GM19238 (cell line): ENCODE data around the gene GGT1.
A peak's percentile ranks its signal among the peaks of the same experiment; 100 is the strongest.
"Not testable (repeated sequence)": the region's sequence is repeated elsewhere in the genome, so short reads cannot be mapped to it uniquely, and the experiment has no call there.

ENCODE experiments used
- DNase-seq: peaks from one replicate; pipeline ENCODE4 v3.0.0; 2011; ENCODE audit warnings: low spot score; ENCODE audit not compliant: insufficient read length

GGT1 gene

DNA sequence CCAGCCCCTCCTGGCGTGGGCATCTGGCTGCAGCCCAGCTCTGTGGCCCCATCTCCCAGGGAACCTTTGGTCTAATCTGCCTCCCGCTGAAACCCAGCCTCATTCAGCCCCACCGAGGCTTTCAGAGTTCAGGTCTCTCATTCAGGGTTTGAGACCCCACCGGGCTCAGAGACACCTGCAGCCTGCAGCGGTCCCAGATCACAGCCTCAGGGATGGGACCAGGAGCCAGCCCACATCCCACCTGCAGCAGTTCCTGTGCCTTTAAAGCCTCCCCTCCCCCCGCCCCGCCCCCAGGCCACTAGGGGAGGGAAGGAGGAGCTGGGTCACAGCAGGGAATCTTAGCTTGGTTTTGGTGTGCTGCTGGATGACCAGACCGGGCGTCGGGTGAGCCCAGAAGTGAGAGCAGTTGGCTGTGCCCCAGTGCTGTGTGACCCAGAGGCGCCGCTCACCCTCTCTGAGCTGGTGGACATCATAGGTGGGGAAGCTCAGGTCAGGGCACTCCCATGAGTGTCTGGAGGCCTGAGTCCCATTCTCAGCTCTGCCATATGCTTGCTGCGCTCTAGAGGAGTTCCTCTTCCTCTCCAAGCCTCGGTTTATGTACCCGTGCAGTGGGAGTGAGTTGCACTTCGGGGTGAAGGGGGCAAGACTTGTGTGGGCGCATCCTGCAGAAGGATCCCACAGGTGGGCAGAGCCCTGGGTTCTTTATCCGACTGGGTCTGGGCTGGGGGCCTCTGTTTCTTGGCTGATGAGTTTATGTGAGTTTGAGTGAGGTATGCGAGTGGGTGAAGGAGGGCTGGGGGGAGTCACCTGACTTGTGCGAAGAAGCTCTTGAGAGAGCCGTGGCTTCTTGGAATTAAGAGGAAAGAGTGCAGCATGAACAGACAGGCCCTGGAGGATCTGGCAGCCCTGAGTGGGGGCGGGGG, at the start of gene GGT1:
Gene GGT1 (plus strand): TSS at position 347 of the 923 bp plus-strand sequence. CDS start 7,889 bp downstream, outside the sequence.
- not testable (repeated sequence) for DNase-seq

DNA sequence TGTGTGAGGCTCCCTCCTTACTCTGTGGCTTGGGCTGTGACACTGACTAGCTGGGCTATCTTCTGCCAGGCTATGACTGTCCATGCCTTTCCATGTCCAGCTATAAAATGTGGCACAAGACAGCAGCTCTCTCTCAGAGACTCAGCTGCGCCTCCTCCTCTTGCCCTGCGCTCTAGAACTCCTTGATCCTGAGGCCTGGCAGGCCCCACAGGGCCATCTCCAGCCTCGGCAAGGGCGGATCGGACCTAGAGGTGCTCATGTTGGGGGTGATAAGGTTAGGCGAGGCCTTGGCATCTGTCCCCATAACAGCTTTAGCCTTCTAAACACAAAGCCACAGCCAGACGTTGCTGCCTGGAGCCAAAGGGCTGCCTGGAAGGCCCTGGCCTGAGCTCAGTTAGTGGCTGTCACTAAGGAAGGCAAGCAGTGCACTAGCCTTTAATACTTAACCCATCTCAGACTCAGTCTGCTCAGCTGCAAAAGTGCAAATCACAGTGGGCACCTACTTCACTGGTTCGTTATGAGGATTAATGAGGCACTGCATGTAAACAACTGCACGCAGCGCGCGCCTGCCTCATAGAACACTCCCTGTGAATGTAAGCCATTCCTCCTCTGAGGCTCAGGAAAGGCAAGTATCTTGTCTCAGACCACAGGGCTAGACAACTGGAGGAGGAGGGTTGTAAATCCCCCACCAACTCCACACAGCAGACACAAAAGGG, 49.2 kb upstream of the GGT1 start:
- DNase-seq: no peak

DNA sequence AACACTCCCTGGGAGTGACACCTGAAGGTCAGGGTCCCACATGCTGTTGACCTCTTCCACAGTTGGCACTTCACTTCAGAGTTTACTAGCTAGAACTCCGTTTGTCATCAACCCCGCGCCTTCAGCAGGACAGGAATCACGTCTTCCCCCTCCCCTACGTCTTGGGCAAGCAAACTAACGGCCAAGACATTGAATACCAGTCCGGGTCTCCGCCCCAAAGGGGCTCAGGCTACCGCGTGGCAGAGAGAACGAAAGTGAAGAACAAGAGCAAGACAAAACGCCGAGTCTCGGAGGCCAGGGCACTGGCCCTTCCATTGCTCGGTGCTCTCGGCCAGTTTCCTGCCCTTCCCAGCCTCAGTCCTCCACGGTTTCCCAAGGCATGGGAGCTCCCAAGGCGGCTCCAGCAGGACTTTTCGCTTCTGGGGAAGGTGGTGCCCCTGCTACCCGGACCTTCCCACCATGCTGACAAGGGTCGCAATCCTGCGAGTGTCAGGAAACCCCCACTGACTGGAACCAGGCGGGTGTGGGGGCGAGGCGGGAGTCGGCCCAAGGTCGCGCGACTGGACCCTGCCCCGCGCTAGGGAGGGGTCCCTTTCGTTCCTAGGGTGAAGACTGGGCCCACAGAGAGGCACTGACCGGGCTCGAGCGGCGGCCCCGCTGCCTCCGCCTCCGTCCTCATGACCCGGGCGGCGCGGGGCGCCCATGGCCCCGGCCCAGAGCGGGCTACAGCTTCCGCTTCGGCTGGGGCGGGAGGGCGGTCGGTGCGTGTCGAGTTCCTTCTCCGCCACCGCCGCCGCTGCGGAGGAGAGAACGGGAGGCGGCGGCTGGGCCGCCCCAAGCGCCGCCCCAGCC, 48.5 kb upstream of the GGT1 start, which contains the start of gene GUCD1:
Gene GUCD1 (minus strand): TSS at position 826 of the 852 bp plus-strand sequence. CDS start 147 bp downstream, at position 679.
- DNase-seq: peak; percentile 35

DNA sequence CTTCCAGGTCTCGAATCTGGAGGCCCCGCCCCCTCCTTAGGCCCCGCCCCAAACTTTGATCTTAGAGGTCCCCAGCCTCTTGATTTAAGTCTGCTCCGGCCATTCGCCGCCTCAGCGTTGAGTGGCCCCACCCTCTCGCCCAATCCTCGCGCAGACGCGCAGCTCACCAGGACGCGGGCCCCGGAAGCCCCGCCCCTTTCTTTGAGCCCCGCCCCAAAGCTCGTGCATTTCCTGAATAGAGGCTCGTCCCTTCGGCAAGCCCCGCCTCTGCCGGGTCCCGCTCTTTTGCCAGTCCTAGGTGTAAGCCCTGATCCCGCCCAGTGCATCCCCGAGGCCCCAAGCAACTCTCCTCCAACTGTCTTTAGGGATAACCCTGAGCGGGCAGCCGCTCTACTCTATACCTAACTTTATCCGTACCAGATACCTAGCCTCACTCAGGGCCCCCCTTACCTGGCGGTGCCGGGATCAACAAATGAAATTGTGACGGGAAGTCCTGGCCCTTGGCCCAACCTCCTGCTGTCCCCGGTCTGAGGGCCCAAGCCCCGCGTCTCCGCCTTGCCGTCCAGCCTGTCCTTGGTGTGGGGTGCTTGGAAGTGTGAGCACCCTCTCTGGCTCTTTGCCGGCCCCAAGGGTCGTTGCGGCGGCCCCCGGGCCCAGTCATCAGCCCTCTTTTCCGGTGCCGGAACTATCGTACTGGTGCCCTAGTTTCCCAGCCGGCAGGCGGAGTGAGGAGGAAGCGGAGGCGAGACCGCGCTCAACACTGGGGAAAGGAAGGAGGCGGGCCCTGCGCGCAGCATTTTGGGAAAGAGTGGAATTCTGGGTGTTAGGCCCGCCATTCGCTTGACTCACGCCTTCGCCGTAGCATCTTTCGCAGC, 47.6 kb upstream of the GGT1 start, which contains the start of gene SNRPD3:
Gene SNRPD3 (plus strand): TSS at position 835 of the 875 bp plus-strand sequence. CDS start 1,676 bp downstream, outside the sequence.
- peak; percentile 95 for DNase-seq

DNA sequence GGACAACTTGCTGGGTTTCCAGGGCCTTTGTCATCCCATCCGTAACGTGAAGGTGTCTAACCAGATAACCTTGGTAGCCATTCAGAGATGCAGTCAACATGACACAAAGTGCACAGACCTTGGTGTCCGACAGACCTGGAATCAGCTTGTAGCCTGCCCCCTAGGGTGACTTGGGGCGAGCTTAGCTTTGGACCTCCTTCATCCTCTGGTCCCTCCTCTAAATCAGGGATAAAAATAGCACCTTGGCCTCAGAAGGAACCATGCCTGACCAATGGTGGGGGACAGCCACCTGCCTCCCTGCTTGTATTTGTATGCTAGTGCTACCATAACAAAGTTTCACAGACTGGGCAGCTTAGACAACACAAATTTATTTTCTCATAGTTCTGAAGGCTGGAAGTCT, 43.5 kb upstream of the GGT1 start:
- no peak for DNase-seq

DNA sequence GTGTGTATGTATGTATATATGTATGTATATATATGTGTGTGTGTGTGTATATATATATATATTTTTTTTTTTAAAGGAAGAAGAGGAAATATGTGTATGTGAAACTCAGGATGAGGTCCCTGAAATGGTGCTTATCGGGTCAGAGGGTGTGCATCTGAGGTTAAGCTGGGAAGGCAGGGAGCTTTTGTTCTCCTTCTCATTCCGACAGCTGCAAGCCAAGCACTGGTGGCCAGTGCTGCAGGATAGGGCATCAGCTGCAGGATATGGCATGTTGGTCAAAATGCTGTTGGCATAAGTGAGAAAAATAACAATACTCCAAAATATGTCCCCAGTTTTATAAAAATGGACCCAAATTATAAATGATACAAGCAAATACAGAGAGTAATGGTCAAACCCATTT, 39.7 kb upstream of the GGT1 start:
- no peak for DNase-seq

DNA sequence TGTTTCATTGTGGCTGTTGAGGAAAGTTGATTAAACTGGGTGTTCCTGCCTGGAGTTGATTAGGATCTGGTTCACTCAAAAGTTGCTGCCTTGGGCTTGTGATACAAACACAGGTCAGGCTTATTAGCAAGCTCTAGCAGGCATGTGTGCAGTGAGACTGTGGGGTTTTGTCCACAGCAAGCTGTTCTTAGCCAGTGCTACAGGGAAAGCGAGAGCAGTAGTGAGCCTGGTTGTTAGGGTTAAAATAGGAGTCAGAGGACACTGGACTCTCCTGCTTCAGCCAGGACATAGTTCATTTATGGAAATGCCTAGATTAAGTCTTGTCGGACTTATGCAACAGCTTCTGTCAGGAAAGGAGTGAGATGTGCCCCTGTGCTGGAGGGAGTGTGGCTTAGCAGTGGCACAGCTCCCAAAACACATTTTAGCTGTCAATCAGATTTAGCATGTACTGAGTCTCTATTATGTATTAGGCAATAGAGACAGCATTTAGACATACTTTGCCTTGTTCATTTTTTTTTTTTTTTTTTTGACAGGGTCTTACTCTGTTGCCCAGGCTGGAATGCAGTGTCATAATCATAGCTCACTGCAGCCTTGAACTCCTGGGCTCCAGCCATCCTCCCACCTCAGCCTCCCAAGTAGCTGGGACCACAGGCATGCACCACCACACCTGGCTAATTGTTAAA, 38.5 kb upstream of the GGT1 start:
- DNase-seq: no peak

DNA sequence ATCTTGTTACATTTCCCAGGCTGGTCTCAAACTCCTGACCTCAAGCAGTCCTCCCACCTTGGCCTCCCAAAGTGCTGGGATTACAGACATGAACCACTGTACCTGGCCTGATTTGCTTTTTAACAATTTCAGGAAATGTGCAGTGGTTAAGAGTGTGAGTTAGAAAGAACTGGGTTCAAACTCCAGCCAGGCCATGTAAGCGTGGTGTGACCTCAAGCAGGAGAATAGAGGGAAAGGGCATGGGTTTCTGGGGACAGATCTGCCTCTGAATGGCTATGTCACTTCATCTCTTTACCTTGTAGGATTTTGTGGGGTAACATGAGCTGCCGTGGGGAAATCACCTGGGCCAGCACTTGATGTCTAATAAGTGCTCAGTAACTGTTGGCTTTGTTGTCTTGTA, 37.9 kb upstream of the GGT1 start:
- no peak for DNase-seq

DNA sequence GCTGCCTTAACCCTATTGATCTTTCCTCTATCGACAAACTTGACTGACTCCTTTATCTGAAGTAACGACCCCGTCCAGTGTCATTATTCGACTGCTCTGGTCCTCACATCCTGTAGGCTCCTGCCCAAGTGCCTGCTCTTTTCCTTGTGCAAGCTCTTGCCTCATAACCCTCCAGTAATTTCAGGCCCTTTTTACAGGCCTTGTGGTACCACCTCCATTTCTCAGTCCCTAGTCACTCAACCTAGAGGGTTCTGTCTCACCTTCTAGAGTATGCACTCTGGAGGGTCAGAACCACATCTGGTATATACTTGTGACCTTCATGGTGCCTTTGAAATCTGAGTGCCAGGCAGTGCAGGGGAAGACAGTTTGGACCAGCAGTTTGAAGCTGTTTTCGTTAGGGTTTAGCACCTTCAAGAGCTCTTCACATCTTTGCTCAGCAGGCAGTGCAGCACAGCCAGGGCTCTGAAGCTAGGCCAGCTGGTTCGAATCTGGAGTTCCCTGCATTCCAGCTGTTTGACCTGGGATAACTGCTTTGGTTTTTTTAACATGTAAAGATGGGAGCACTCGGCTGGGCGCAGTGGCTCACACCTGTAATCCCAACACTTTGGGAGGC, 36.0 kb upstream of the GGT1 start:
- DNase-seq: no peak

DNA sequence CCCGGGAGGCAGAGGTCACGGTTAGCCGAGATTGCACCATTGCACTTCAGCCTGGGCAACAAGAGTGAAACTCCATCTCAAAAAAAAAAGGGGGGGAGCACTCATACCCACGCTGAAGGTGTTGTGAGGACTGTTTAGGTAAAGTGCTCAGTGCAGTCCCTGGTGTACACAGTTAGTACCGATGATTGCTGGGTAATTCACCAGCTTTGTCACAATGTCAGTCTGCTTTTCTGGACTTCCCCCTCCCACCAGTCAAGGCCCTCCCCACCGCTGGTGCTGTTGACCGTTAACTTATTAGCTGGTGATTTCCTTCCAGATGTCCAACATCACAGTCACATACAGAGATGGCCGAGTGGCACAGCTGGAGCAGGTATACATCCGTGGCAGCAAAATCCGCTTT, 35.3 kb upstream of the GGT1 start:
- DNase-seq: no peak

DNA sequence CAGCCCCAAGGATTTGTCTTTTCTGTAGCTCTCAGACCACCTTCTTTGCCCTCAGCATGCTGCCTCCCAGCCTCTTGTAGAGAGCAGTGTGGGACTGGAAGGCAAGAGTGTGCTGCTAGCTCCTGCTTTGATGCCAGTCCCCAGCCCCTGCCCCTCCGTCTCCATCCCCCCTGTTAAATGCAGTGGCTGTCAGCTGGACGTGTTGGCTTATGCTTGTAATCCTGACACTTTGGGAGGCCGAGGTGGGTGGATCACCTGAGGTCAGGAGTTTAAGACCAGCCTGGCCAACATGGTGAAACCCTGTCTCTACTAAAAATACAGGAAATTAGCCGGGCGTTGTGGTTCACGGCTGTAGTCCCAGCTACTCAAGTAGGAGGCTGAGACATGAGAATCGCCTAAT, 31.7 kb upstream of the GGT1 start:
- DNase-seq: no peak

DNA sequence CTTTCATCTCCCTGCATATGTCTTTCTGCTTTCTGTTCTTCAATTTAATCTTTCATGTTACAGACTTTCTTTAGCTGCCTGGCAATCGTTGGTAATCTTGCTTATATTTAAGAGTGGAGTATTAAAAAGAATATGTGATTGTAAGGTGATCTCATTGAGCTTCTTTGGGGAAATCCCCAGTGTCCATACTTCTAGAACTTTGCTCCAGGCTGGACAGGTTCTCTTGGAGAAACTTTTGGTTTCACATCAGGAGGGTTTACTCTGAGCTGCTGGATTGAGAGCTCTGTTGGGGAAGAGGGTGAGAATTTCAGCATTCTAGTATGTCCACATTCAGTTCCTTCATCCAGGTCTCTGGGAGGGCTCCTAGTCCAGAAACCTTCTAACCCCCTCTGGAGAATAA, 26.2 kb upstream of the GGT1 start:
- DNase-seq: no peak

DNA sequence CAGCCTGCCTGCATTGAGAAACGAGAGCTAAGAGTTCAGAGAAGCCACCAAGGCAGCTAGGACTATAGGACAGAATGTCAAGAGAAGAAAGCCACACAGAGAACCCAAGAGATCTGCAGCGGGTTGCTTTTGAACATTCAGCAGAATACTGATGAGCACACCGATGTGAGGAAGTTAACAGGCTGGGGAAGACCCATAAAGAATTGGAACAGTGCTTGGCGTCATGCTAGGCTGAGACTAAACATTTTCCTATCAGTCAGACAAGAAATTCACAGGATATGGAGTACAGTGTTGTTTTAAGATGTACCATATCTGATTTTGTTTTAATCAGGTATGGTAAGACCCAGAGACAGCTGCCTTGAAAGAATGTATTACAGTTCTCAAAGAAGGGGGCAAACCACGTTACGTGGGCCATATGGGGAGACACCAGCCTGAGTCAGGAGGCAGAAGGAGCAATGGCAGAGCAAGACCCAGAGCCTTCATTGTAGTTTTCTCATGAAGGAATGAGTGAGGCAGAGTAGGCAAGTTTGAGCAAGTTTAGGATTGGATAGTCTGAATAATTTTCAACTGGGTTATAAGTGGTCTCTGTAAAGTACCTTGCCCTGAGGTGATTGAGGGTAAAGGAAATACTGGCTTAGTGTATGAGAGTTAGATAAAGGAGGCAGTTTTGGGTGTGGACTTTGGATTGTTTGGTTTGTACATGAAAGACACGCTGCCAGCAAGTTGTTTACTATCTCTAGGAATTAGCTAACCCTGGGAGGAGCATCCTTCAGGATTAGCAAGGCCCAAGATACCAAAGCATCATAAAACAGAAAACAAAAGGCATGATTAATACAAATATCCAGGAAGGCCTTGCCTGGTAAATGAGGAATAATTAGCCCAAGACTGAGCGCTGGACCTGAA, 24.4 kb upstream of the GGT1 start:
- DNase-seq: no peak

DNA sequence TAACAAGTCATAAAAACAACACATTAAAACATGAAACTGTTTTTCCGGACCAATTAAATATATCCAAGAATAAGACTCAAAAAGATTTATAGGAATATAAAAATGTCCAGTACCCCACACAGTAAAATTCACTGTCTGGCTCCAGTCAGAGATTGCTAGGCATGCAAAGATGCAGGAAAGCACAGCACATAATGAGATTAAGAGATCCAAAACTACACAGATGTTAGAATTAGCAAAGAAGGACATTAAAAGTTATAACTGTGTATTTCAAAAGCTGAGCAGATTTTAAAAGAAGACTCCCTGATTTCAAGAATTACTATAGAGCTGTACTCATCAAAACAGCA, 23.8 kb upstream of the GGT1 start:
- DNase-seq: no peak

DNA sequence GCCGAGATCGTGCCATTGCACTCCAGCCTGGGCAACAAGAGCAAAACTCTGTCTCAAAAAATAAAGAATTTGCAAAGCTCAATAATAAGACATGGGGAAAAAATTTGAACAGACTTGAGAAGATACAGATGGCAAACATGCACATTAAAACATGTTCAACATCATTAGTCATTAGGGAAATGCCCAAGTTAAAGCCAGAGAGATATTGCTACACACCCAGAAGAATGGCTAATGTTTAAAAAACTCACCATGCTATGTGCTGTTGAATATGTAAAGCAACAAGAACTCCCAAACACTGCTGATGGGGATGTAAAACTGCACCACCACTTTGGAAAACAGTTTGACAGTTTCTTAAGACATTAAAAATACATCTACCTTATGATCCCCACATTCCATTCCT, 22.7 kb upstream of the GGT1 start:
- no peak for DNase-seq

DNA sequence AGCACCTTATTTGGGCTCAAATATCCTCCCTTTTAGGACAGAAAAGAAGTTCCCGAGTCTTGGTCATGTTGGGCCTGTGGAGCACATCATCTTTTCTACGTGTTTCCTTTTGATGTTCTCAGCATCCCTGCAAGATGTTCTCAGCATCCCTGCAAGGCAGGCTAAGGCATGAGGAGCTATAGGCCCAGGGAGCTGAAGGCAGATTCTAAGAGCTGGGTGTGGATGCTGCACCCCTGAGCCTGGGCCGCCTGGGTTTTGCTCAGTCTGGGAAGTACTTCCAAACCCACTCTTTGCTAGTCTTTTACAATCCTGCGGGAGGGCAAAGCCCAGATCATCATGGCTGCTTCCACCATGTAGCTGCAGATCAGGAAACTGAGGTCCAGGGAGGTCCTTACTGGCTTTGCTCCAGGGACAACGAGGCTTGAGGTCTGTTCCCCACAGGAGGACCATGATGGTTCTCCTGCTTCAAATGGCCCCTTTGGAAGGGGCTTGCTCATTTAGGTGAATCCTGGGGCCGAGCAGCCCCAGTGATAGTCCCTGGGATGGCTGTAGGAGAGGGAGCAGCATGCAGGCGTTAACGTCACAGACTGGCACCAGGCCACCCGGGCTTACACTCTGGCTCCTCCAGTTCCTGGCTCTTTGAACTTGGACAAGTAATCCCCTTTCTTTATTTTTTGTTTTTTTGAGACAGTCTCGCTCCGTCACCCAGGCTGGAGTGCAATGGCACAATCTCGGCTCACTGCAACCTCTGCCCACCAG, 20.8 kb upstream of the GGT1 start:
- DNase-seq: no peak

DNA sequence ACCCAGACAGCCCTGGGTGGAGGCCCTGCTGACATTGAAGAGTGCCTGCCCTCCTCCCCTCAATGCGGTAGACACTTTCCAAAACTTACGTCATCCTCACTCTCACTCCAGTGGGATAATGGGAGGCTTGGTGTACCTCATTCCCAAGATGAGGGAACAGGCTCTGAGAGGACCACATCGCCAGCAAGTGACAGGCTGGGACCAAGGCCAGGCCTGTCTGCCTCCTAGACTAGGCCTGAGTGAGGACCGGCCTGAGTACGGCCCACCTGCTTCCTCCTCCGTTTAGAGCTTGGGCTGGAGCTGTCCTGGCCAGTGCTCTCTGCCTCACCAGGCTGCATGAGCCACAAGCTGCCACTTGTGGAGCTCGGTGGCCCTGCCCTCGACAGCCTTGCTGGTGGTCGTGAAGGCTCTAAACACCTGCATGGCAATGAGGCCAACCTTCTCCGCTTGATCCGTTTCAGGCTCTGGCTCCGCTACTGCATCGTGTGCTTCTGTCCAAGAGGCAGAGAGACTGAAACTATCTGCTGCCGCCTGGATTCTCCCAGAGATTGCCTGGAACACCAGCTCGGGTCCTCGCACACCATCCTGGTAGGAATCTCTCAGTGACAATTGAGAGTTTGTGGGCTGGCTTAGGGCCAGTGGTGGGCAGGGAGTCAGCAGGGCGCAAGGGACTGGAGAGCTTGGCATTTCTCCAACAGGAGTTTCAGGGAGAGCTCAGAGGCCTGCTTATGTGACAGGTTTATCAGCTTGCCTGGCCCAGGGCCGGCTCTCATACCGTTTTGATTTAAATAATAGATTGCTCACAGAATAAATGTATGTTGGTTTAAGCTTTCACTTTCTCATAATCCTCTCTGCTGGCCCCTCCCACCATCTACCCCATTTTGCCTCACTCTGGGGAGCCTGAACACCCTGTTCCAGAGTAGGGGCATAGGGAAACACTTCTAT, 19.5 kb upstream of the GGT1 start:
- DNase-seq: no peak
